ENCODE measurements around the gene MARCHF11. TPM values are rescaled to one million over a fixed set of nuclear protein-coding genes. Genes with fewer than 3 reads are reported as not detected.

MARCHF11 gene
- total RNA-seq, 1 donor from 2014 or later = 1.1 TPM

DNA sequence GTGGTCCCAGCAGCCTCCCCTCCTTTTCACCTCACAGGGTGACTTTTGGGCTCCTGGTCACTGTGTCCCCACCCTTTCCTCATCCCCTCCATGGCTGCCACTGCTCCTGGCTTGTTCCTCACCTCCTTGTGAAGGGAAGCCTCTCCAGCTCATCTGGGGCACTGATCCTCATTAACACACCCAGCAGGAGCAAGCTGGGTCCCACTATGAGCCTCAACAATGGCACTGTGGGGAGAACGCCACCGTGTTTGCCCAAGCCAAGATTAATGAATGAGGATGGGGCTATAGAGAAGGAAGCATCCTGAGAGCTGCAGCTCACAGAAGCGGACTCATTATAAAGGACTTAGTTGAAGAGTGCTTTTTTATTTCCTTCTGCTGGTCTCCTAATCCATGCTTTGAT lies 118.4 kb downstream of the MARCHF11 start:
- DNase-seq (ENCODE audit: low read depth, low spot score) = no peak
- Mint-ChIP-seq H3K36me3 (ENCODE audit: low read depth) (no peaks in the 10 kb centered on the region), H3K4me1 (no peaks in the 10 kb centered on the region), H3K27me3 (ENCODE audit: low read depth) (peaks cover 32% of the 10 kb centered on the region), H3K4me3 (no peak overlapping the region), H3K9me3 (peaks cover 7% of the 10 kb centered on the region), H3K27ac (ENCODE audit: unreplicated experiment) (no peak overlapping the region)
- TF ChIP-seq, protein P1, sequence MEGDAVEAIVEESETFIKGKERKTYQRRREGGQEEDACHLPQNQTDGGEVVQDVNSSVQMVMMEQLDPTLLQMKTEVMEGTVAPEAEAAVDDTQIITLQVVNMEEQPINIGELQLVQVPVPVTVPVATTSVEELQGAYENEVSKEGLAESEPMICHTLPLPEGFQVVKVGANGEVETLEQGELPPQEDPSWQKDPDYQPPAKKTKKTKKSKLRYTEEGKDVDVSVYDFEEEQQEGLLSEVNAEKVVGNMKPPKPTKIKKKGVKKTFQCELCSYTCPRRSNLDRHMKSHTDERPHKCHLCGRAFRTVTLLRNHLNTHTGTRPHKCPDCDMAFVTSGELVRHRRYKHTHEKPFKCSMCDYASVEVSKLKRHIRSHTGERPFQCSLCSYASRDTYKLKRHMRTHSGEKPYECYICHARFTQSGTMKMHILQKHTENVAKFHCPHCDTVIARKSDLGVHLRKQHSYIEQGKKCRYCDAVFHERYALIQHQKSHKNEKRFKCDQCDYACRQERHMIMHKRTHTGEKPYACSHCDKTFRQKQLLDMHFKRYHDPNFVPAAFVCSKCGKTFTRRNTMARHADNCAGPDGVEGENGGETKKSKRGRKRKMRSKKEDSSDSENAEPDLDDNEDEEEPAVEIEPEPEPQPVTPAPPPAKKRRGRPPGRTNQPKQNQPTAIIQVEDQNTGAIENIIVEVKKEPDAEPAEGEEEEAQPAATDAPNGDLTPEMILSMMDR (conservative IDR thresholded peaks at IDR 0.05) = no peak

DNA sequence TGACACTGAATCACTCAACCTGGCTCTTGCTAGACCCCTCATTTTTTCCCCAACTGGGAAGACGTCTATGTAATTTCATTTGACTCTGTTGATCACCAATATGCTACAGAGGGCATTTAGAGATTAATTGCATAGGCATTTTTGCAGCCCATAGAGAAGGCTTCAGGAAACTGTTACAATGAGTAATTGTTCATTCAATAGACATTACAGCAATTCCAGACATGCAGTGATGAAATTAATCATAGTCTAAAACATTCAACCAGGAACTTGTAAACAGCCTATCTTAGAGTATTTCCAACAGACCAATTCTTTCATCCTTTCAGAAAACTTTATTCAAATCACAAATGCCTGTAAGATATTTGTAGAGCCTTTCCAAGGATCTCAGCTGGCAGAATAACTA lies 122.3 kb downstream of the MARCHF11 start:
- Mint-ChIP-seq H3K36me3 (ENCODE audit: low read depth) (no peaks in the 10 kb centered on the region), H3K27ac (ENCODE audit: unreplicated experiment) (no peak overlapping the region), H3K9me3 (peaks cover 7% of the 10 kb centered on the region), H3K27me3 (ENCODE audit: low read depth) (peaks cover 28% of the 10 kb centered on the region), H3K4me1 (no peaks in the 10 kb centered on the region), H3K4me3 (no peak overlapping the region)
- TF ChIP-seq, protein P1 (conservative IDR thresholded peaks at IDR 0.05) = no peak
- no peak for DNase-seq (ENCODE audit: low read depth, low spot score)

DNA sequence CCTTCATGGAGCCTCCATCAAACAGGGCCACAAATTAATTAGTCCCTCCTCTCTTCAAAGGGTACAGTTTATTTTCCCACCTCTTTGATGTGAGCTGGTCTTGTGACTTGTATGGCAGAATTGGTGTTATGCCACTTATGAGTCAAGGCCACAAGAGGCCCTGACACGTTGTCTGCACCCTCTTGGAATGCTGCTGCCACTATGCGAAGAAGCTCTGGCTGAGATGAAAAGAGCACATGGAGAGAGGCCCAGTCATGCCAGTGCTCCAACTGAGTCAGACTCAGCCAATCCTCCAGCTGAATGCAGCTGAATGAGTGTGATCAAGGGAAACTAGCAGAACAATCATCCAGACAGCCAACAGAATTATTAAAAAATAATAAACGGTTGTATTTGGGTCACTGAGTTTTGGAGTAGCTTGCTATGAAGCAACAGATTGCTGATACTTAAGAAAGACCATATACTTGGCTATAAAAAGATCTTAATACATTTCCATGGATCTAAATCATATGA lies 128.3 kb downstream of the MARCHF11 start:
- H3K4me1 Mint-ChIP-seq = no peaks in the 10 kb centered on the region
- TF ChIP-seq, protein P1 (conservative IDR thresholded peaks at IDR 0.05) = no peak
- H3K9me3 Mint-ChIP-seq = no peaks in the 10 kb centered on the region
- DNase-seq (ENCODE audit: low read depth, low spot score) = no peak
- H3K27me3 Mint-ChIP-seq (ENCODE audit: low read depth) = no peaks in the 10 kb centered on the region
- H3K27ac Mint-ChIP-seq (ENCODE audit: unreplicated experiment) = no peak overlapping the region
- no peak overlapping the region for H3K4me3 Mint-ChIP-seq
- no peaks in the 10 kb centered on the region for H3K36me3 Mint-ChIP-seq (ENCODE audit: low read depth)

DNA sequence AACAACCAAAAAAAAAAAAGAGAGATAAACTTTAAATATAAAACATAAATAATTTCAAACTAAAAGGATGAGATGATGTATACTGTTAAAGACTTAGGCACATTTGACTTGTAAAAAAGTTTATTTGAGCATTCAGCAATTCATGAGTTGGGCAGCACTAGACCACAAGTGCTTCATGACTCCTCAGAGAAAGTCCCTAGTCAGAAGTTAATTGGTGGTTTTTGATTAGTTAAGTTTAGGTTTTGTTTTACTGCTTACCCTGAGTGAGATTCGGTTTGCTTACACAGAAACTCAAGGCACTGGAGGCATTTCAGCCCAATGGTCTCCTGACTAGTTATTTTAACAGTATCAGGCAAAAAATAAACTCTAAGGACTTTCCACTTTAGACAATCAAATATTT lies 129.2 kb downstream of the MARCHF11 start:
- TF ChIP-seq, protein P1 (conservative IDR thresholded peaks at IDR 0.05) = no peak
- H3K4me3 Mint-ChIP-seq = no peak overlapping the region
- no peaks in the 10 kb centered on the region for H3K4me1 Mint-ChIP-seq
- no peak overlapping the region for H3K27ac Mint-ChIP-seq (ENCODE audit: unreplicated experiment)
- no peaks in the 10 kb centered on the region for H3K36me3 Mint-ChIP-seq (ENCODE audit: low read depth)
- no peak for DNase-seq (ENCODE audit: low read depth, low spot score)
- no peaks in the 10 kb centered on the region for H3K27me3 Mint-ChIP-seq (ENCODE audit: low read depth)
- H3K9me3 Mint-ChIP-seq = no peaks in the 10 kb centered on the region

DNA sequence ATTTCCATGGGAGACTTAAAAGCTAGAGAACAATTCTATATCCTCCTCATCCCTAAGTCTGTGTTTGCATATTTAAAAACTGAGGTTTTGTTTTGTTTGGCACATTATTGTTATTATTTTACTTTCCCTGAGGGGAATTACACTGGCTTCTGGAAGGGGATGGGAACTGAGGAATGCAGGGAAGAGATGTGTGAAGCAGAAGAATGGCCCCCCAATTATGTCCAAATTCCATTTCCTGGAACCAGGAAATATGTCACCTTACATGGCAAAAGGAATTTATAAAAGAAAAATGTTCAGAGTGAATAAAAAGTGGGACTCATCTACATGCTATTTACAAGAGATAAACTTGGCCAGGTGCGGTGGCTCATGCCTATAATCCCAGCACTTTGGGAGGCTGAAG lies 129.8 kb downstream of the MARCHF11 start:
- no peak overlapping the region for H3K4me3 Mint-ChIP-seq
- H3K9me3 Mint-ChIP-seq = no peaks in the 10 kb centered on the region
- no peaks in the 10 kb centered on the region for H3K4me1 Mint-ChIP-seq
- TF ChIP-seq, protein P1 (conservative IDR thresholded peaks at IDR 0.05) = no peak
- no peak overlapping the region for H3K27ac Mint-ChIP-seq (ENCODE audit: unreplicated experiment)
- DNase-seq (ENCODE audit: low read depth, low spot score) = no peak
- H3K27me3 Mint-ChIP-seq (ENCODE audit: low read depth) = no peaks in the 10 kb centered on the region
- no peaks in the 10 kb centered on the region for H3K36me3 Mint-ChIP-seq (ENCODE audit: low read depth)

DNA sequence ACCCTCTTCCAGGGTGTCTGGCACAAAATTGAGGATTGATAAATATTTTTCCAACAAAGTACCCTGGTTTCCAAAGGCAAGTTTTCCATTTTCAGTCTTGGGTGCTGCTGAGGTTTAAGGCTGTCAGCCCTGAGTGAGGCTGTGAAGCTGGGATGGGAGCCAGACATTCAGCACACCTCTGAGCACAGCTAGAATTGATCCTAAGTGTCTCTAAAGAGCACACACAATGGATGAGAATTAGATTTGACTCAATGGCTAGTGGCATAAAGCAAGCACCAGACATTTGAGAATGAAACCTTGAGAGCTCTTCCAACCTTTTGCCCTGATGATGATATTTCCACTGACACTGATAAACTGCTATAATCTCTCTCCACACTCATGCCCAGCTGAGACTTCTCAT lies 131.5 kb downstream of the MARCHF11 start:
- DNase-seq (ENCODE audit: low read depth, low spot score) = no peak
- H3K36me3 Mint-ChIP-seq (ENCODE audit: low read depth) = no peaks in the 10 kb centered on the region
- no peaks in the 10 kb centered on the region for H3K27me3 Mint-ChIP-seq (ENCODE audit: low read depth)
- no peaks in the 10 kb centered on the region for H3K4me1 Mint-ChIP-seq
- H3K4me3 Mint-ChIP-seq = no peak overlapping the region
- TF ChIP-seq, protein P1 (conservative IDR thresholded peaks at IDR 0.05) = no peak
- no peaks in the 10 kb centered on the region for H3K9me3 Mint-ChIP-seq
- no peak overlapping the region for H3K27ac Mint-ChIP-seq (ENCODE audit: unreplicated experiment)

Measured in neural crest cell (in vitro differentiated cells).